ENCODE data around the gene INPP4B.

The INPP4B gene

DNA sequence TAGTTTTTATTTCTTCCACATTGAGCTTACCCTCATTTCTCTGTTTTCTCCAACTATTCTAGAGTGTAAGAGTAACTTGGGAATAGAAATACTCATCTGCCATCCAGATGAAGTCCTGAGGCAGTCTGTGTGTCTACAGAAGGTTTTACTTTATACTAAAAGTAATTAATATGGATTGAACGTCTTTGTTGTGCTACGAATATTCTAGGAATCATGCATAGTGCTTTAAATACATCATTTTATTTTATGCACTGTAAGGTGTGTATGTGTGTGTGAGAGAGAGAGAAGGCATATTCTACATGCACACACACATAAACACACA lies 305.7 kb downstream of the INPP4B start:
- Histone ChIP-seq H3K27me3 (replicated peaks; ENCODE audit: control insufficient read depth, insufficient read depth, low read length) (no peaks in the 10 kb centered on the region), H3K36me3 (ENCODE audit: control insufficient read depth, insufficient read depth, low read length) (no peaks in the 10 kb centered on the region), H3K4me3 (replicated peaks; ENCODE audit: low read depth, low read length) (no peak overlapping the region)
- TF ChIP-seq, protein P1, sequence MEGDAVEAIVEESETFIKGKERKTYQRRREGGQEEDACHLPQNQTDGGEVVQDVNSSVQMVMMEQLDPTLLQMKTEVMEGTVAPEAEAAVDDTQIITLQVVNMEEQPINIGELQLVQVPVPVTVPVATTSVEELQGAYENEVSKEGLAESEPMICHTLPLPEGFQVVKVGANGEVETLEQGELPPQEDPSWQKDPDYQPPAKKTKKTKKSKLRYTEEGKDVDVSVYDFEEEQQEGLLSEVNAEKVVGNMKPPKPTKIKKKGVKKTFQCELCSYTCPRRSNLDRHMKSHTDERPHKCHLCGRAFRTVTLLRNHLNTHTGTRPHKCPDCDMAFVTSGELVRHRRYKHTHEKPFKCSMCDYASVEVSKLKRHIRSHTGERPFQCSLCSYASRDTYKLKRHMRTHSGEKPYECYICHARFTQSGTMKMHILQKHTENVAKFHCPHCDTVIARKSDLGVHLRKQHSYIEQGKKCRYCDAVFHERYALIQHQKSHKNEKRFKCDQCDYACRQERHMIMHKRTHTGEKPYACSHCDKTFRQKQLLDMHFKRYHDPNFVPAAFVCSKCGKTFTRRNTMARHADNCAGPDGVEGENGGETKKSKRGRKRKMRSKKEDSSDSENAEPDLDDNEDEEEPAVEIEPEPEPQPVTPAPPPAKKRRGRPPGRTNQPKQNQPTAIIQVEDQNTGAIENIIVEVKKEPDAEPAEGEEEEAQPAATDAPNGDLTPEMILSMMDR (IDR thresholded peaks at IDR 0.05; ENCODE audit: insufficient read depth, low read length, poor library complexity, severe bottlenecking) = no peak
- DNase-seq (ENCODE audit: extremely low read depth, insufficient read length) = no peak

DNA sequence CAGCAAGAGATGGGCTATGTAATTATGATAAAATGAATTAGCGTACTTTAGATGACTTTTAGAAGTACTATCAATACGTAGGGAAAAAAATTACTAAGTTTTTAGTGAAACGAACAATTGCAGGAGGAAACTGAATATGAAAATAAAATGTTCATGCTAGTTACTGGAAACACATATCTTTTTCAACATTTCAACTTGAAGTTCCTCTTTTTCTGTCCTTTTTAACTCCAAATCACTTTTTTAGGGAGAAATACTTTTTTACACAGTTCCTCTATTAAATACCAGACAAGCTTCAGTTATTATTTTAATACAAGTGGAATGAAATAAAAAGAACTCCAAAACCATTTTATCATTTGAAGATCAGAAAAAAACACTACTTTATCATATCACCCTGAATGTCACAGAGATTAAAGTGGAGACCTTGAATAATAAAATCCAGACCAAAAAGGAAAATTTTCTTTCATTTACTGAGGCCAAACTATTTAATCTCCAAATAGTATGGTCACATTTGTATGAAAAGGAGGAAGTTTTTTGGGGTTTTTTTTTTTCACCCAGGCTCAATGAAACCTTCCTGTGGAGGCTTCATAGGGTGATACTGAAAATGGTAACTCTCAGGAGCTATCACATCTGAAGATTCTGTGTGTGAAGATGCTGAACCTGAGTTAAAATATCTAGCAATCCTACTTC lies 306.2 kb downstream of the INPP4B start:
- DNase-seq (ENCODE audit: extremely low read depth, insufficient read length) = no peak
- no peak overlapping the region for H3K4me3 ChIP-seq (replicated peaks; ENCODE audit: low read depth, low read length)
- TF ChIP-seq, protein P1 (IDR thresholded peaks at IDR 0.05; ENCODE audit: insufficient read depth, low read length, poor library complexity, severe bottlenecking) = no peak
- H3K27me3 ChIP-seq (replicated peaks; ENCODE audit: control insufficient read depth, insufficient read depth, low read length) = no peaks in the 10 kb centered on the region
- no peaks in the 10 kb centered on the region for H3K36me3 ChIP-seq (ENCODE audit: control insufficient read depth, insufficient read depth, low read length)

DNA sequence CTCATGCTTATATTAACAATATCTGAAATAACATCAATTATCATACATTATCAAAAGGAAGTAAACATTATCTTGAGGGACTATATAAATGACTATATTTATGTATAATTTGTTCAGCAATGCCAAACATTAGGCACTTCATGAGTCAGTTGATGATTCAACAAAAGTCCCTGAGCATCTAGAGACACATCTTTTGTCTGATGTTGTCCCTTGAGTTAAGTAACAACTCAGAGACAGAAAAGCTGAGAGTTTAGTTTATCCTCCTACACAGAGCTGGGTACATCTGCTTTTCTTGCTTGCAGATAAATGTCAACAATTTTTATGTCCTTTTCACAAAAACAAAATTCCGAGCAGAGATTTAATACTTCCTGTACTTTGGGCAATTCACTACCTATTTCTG lies 311.1 kb downstream of the INPP4B start:
- Histone ChIP-seq H3K27me3 (replicated peaks; ENCODE audit: control insufficient read depth, insufficient read depth, low read length) (no peaks in the 10 kb centered on the region), H3K36me3 (ENCODE audit: control insufficient read depth, insufficient read depth, low read length) (no peaks in the 10 kb centered on the region), H3K4me3 (replicated peaks; ENCODE audit: low read depth, low read length) (no peak overlapping the region)
- no peak for DNase-seq (ENCODE audit: extremely low read depth, insufficient read length)
- TF ChIP-seq, protein P1 (IDR thresholded peaks at IDR 0.05; ENCODE audit: insufficient read depth, low read length, poor library complexity, severe bottlenecking) = no peak

DNA sequence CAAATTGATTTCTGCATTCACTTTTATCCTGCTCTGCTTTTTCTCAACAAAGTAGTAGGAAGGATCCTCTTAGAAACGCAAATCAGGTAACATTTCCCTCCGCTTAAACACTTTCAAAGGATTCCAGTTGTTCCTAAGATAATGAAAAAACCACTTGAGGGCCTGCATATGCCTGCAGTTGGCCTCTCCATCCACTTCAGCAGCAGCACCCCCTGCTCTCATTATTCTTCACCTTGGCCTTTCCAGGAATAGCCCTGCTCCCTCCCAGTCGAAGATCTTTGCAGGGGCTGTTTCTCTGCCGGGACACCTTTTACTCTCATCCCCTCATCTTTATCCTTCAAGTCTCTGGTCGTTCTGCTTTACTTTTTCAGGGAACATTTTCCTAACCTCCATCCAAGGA lies 314.0 kb downstream of the INPP4B start:
- DNase-seq (ENCODE audit: extremely low read depth, insufficient read length) = no peak
- Histone ChIP-seq H3K4me3 (replicated peaks; ENCODE audit: low read depth, low read length) (no peak overlapping the region), H3K27me3 (replicated peaks; ENCODE audit: control insufficient read depth, insufficient read depth, low read length) (no peaks in the 10 kb centered on the region), H3K36me3 (ENCODE audit: control insufficient read depth, insufficient read depth, low read length) (no peaks in the 10 kb centered on the region)
- TF ChIP-seq, protein P1 (IDR thresholded peaks at IDR 0.05; ENCODE audit: insufficient read depth, low read length, poor library complexity, severe bottlenecking) = no peak

DNA sequence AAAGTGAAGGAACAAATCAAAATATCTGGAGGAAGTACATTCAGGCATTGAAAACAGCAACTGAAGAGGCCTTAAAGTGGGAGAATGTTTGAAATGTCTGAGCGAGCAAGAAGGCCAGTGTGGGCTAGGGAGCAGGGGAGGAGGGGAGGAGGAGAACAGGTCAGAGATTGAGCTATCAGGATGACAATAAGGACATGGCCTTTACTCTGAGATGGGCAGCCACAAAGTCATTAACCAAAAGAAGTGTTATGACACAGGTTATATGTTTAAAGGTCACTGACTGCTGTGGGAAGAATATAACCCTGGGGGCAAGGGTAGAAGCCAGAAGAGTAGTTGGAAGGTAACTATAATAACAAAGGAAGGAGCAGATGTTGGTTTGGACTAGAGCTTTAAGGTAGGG lies 315.4 kb downstream of the INPP4B start:
- no peak for DNase-seq (ENCODE audit: extremely low read depth, insufficient read length)
- no peak overlapping the region for H3K4me3 ChIP-seq (replicated peaks; ENCODE audit: low read depth, low read length)
- H3K36me3 ChIP-seq (ENCODE audit: control insufficient read depth, insufficient read depth, low read length) = no peaks in the 10 kb centered on the region
- TF ChIP-seq, protein P1 (IDR thresholded peaks at IDR 0.05; ENCODE audit: insufficient read depth, low read length, poor library complexity, severe bottlenecking) = no peak
- no peaks in the 10 kb centered on the region for H3K27me3 ChIP-seq (replicated peaks; ENCODE audit: control insufficient read depth, insufficient read depth, low read length)

DNA sequence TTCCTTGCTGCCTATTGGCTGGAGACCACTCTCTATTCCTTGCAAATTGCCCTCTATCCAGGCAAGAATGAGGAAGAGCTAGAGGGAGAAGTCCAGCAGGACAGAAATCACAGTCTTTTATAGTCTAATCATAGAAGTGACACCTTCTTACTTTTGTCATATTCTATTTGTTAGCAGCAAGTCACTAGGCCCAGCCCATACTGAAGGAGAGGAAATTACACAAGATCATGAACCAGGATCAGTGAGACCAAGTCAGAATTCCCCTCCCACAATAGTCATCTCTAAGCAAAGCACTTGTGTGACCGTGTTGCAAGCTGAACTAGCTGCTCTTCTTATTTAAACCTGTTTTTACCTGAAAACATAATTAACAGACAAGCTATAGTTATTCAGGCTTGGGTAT lies 317.7 kb downstream of the INPP4B start:
- DNase-seq (ENCODE audit: extremely low read depth, insufficient read length) = no peak
- Histone ChIP-seq H3K4me3 (replicated peaks; ENCODE audit: low read depth, low read length) (no peak overlapping the region), H3K27me3 (replicated peaks; ENCODE audit: control insufficient read depth, insufficient read depth, low read length) (no peaks in the 10 kb centered on the region), H3K36me3 (ENCODE audit: control insufficient read depth, insufficient read depth, low read length) (no peaks in the 10 kb centered on the region)
- TF ChIP-seq, protein P1 (IDR thresholded peaks at IDR 0.05; ENCODE audit: insufficient read depth, low read length, poor library complexity, severe bottlenecking) = no peak
